ENCODE results near the gene TLE6.
"Not testable (repeated sequence)": the region's sequence is repeated elsewhere in the genome, so short reads cannot be mapped to it uniquely, and the experiment has no call there.

Gene TLE6

GRCh38 chr19:3029065-3029923, 51.9 kb downstream of the TLE6 start, which contains the start of gene TLE2:
TSS of gene TLE2 (minus strand) at chr19:3029280. CDS start at chr19:3028904, 376 bp downstream.
- no peak for DNase-seq (ENCODE audit: low read depth)

- no peak for DNase-seq (ENCODE audit: low read depth)
Measured at GRCh38 chr19:3031607-3031867, 54.2 kb downstream of the TLE6 start.

GRCh38 chr19:3033595-3034405, 56.4 kb downstream of the TLE6 start:
- no peak for DNase-seq (ENCODE audit: low read depth)

- no peak for DNase-seq (ENCODE audit: low read depth)
Measured at GRCh38 chr19:3034406-3034655, 57.0 kb downstream of the TLE6 start.

- DNase-seq (ENCODE audit: low read depth) = peak; percentile 36
Measured at GRCh38 chr19:3034656-3035541, 57.5 kb downstream of the TLE6 start.

GRCh38 chr19:3035542-3036118, 58.3 kb downstream of the TLE6 start:
- DNase-seq (ENCODE audit: low read depth) = peak; percentile 90

GRCh38 chr19:3036119-3036976, 59.0 kb downstream of the TLE6 start:
- peak; percentile 81 for DNase-seq (ENCODE audit: low read depth)

- DNase-seq (ENCODE audit: low read depth) = not testable (repeated sequence)
Measured at GRCh38 chr19:3036977-3037544, 59.7 kb downstream of the TLE6 start.

- DNase-seq (ENCODE audit: low read depth) = no peak
Measured at GRCh38 chr19:3038214-3038613, 60.9 kb downstream of the TLE6 start.

GRCh38 chr19:3039125-3039524, 61.8 kb downstream of the TLE6 start:
- DNase-seq (ENCODE audit: low read depth) = no peak

- DNase-seq (ENCODE audit: low read depth) = no peak
Measured at GRCh38 chr19:3039641-3040077, 62.3 kb downstream of the TLE6 start.

- no peak for DNase-seq (ENCODE audit: low read depth)
Measured at GRCh38 chr19:3041327-3041726, 64.0 kb downstream of the TLE6 start.

- no peak for DNase-seq (ENCODE audit: low read depth)
Measured at GRCh38 chr19:3041761-3042620, 64.6 kb downstream of the TLE6 start.

GRCh38 chr19:3042621-3043267, 65.4 kb downstream of the TLE6 start:
- DNase-seq (ENCODE audit: low read depth) = no peak

Data from activated T-cell treated with anti-CD3 and anti-CD28 coated beads for 48 hours (primary cell).